GM12878 (cell line): ENCODE results near the gene FGF1. TPM values are rescaled to one million over a fixed set of nuclear protein-coding genes. Genes with fewer than 3 reads are reported as not detected.

Experiments used
- ATAC-seq: fragments of 200-7000 bp; cut with Tn5 transposase; 3 replicates; pipeline ENCODE4 v1.9.1; 2020; ENCODE audit warnings: mild to moderate bottlenecking, moderate library complexity
- BruUV-seq: library from RNA; stranded (reverse); fragments of 400-500 nt; replicated peaks from 2 replicates; lab custom pipeline; 2021; lab: Mats Ljungman, UMichigan
- CTCF ChIA-PET: fragments of 300-600 bp; sonication (Branson Sonifier 250); formaldehyde crosslinking; extraction: SDS; loops from one replicate; lab custom pipeline; 2021; ENCODE audit warnings: inconsistent platforms; lab: Yijun Ruan, JAX
- POLR2A ChIA-PET: fragments of 350-600 bp; formaldehyde crosslinking; extraction: SDS; loops from one replicate; lab custom pipeline; 2021; ENCODE audit warnings: inconsistent platforms; lab: Charles Lee
- RAD21 ChIA-PET: fragments of 300-600 bp; sonication (Branson Sonifier 250); formaldehyde crosslinking; loops from one replicate; lab custom pipeline; 2023; ENCODE audit warnings: antibody characterized with exemption; ENCODE audit not compliant: unreplicated experiment; lab: Charles Lee
- SMC1A ChIA-PET: fragments of 300-600 bp; sonication (Branson Sonifier 250); formaldehyde crosslinking; loops from one replicate; lab custom pipeline; 2023; ENCODE audit not compliant: unreplicated experiment, uncharacterized antibody; lab: Charles Lee
- DNase-seq: peaks from one replicate; pipeline ENCODE4 v3.0.0-alpha.2; 2011; ENCODE audit warnings: low read depth, low spot score
- FAIRE-seq: peaks from 3 replicates; lab custom pipeline; 2011; peaks lifted over from hg19 to GRCh38; lab: Jason Lieb, UNC
- H2AFZ ChIP-seq: 2 replicates; pipeline ENCODE4 v1.6.0; 2011; ENCODE audit warnings: low read depth, low read length, control low read depth; ENCODE audit not compliant: control insufficient read depth
- H3K27ac ChIP-seq: 2 replicates; pipeline ENCODE4 v1.5.1; 2011; ENCODE audit warnings: control low read depth; ENCODE audit not compliant: control insufficient read depth, insufficient read depth
- H3K27me3 ChIP-seq, 2 experiments: replicated peaks in 1 of 2; 2 replicates each; pipeline versions ENCODE4 v1.6.0 to v1.6.1; 2011; ENCODE audit warnings: low read length in 1 of 2; ENCODE audit not compliant: control insufficient read depth in 2 of 2, insufficient read depth in 2 of 2
- H3K36me3 ChIP-seq, 2 experiments: 2 replicates each; pipeline ENCODE4 v1.5.1; 2011; ENCODE audit warnings: low read length in 1 of 2; ENCODE audit not compliant: control insufficient read depth in 2 of 2, insufficient read depth in 2 of 2
- H3K4me1 ChIP-seq: 2 replicates; pipeline ENCODE4 v1.6.1; 2011; ENCODE audit warnings: mild to moderate bottlenecking, low read length, moderate library complexity, mixed read lengths; ENCODE audit not compliant: control insufficient read depth, insufficient read depth
- H3K4me2 ChIP-seq: 2 replicates; pipeline ENCODE4 v1.6.0; 2011; ENCODE audit warnings: control low read depth; ENCODE audit not compliant: control insufficient read depth, insufficient read depth
- H3K4me3 ChIP-seq: fragments of 200-600 bp; sonication (generic); 2 replicates; pipeline ENCODE4 v1.5.1; 2016
- H3K79me2 ChIP-seq: 2 replicates; pipeline ENCODE4 v1.6.0; 2011; ENCODE audit warnings: low read length; ENCODE audit not compliant: control insufficient read depth, insufficient read depth
- H3K9ac ChIP-seq: 2 replicates; pipeline ENCODE4 v1.8.0; 2011; ENCODE audit warnings: low read length, control low read depth, mixed read lengths; ENCODE audit not compliant: control insufficient read depth, insufficient read depth
- H3K9me3 ChIP-seq: replicated peaks from 3 replicates; pipeline ENCODE4 v1.5.1; 2011; ENCODE audit warnings: mild to moderate bottlenecking, low read length; ENCODE audit not compliant: control insufficient read depth, insufficient read depth
- H4K20me1 ChIP-seq: 2 replicates; pipeline ENCODE4 v1.6.0; 2011; ENCODE audit not compliant: control insufficient read depth, insufficient read depth
- BHLHE40 ChIP-seq, 2 experiments: fragments of 450-650 bp in 1 of 2; IDR thresholded peaks; 2 replicates each; pipeline ENCODE4 v1.6.1; 2011 to 2017; ENCODE audit warnings: low read depth in 2 of 2, borderline replicate concordance in 1 of 2, improper control_type of control experiment in 1 of 2, low read length in 1 of 2, mild to moderate bottlenecking in 1 of 2
- CBFB ChIP-seq: IDR thresholded peaks from 2 replicates; pipeline ENCODE4 v1.6.1; 2016; ENCODE audit warnings: antibody characterized with exemption, low read depth
- EP300 ChIP-seq, 2 experiments: fragments of 150-350 bp in 1 of 2; IDR thresholded peaks; 2 replicates each; pipeline ENCODE4 v1.6.1; 2011 to 2012; ENCODE audit warnings: low read depth in 2 of 2, low read length in 2 of 2, borderline replicate concordance in 1 of 2, improper control_type of control experiment in 1 of 2, inconsistent platforms in 1 of 2; ENCODE audit not compliant: control insufficient read depth in 1 of 2
- FOXM1 ChIP-seq: IDR thresholded peaks from 2 replicates; pipeline ENCODE4 v1.6.1; 2012; ENCODE audit warnings: low read depth, mild to moderate bottlenecking, inconsistent platforms, low read length, moderate library complexity
- HDAC6 ChIP-seq: fragments of 200-600 bp; sonication (generic); IDR thresholded peaks from one replicate; pipeline ENCODE4 v1.8.0; 2017; ENCODE audit warnings: antibody characterized with exemption; ENCODE audit not compliant: unreplicated experiment
- JUND ChIP-seq: IDR thresholded peaks from 2 replicates; pipeline ENCODE4 v1.6.1; 2012; ENCODE audit warnings: low read depth, mild to moderate bottlenecking, low read length, improper control_type of control experiment, moderate library complexity
- MEF2A ChIP-seq: IDR thresholded peaks from 2 replicates; pipeline ENCODE4 v1.6.1; 2011; ENCODE audit warnings: low read depth, mild to moderate bottlenecking, low read length, moderate library complexity; ENCODE audit not compliant: insufficient read depth
- MXI1 ChIP-seq: fragments of 150-350 bp; IDR thresholded peaks from 2 replicates; pipeline ENCODE4 v1.6.1; 2011; ENCODE audit warnings: low read depth, mild to moderate bottlenecking, inconsistent platforms, low read length, improper control_type of control experiment
- NBN ChIP-seq: fragments of 450-650 bp; IDR thresholded peaks from 2 replicates; pipeline ENCODE4 v1.6.1; 2016
- SMARCA5 ChIP-seq: fragments of 450-650 bp; IDR thresholded peaks from 2 replicates; pipeline ENCODE4 v1.6.1; 2017; ENCODE audit warnings: mild to moderate bottlenecking
- SRF ChIP-seq, 2 experiments: IDR thresholded peaks; 2 replicates each; pipeline ENCODE4 v1.6.1; 2011; ENCODE audit warnings: low read depth in 2 of 2, low read length in 2 of 2, mild to moderate bottlenecking in 1 of 2, moderate library complexity in 1 of 2
- SUPT20H ChIP-seq: IDR thresholded peaks from 2 replicates; pipeline ENCODE4 v1.6.1; 2011; ENCODE audit warnings: low read depth, mild to moderate bottlenecking, low read length, moderate library complexity, borderline replicate concordance; ENCODE audit not compliant: control insufficient read depth
- WGBS: methylation state at CpG from one replicate; pipeline ENCODE4 v1.1.6; 2016; ENCODE audit warnings: low lambda C conversion rate; ENCODE audit not compliant: insufficient replicate concordance, insufficient coverage; ENCODE audit errors: missing lambda C conversion rate; 5-methylcytosine and 5-hydroxymethylcytosine counted together
- in situ Hi-C: fragments of 300-500 bp; cut with MboI; formaldehyde crosslinking; loops from 9 replicates; pipeline ENCODE4 v1.14.3; 2018; ENCODE audit warnings: mixed read lengths
- intact Hi-C: fragments of 100-400 bp; cut with micrococcal nuclease; formaldehyde crosslinking; loops from one replicate; pipeline ENCODE4 v1.14.2; 2022; ENCODE audit not compliant: unreplicated experiment
- polyA plus RNA-seq, 11 experiments: library from polyadenylated mRNA; depleted of rRNA in 4 of 11; unstranded in 6 of 11; stranded (reverse) in 5 of 11; fragments of >200 nt; fragmentation: Nextera tagmentation in 4 of 11; fragmentation: Illumina TruSeq in 1 of 11; extraction: Ambion mirVana in 4 of 11; extraction: Trizol in 1 of 11; gene quantifications; 1 replicate in 1 of 11; 2 replicates in 10 of 11; pipeline versions ENCODE4 v1.2.1 to v1.2.3, GENCODE V29; 2011 to 2016; ENCODE audit warnings: inconsistent platforms in 2 of 11, missing spikeins in 2 of 11, low read depth in 1 of 11
- total RNA-seq, 4 experiments: library from RNA; depleted of rRNA in 3 of 4; stranded (reverse); fragments of >200 nt in 3 of 4; fragmentation: Illumina TruSeq in 1 of 4; extraction: Trizol in 1 of 4; gene quantifications; 2 replicates each; pipeline versions ENCODE4 v1.2.1 to v1.2.3, GENCODE V29; 2013 to 2021

The FGF1 gene
- total and polyA plus RNA-seq, 10 of the 15 experiments (the other 5 are each of a cell fraction or from before 2014, with no cell fraction given) = not detected

- Histone ChIP-seq H3K4me2 (no peak overlapping the region), H3K36me3 (no peaks in the 10 kb centered on the region), H3K4me1 (no peaks in the 10 kb centered on the region), H3K79me2 (no peaks in the 10 kb centered on the region), H2AFZ (no peak overlapping the region), H3K4me3 (no peak overlapping the region), H4K20me1 (no peaks in the 10 kb centered on the region), H3K9ac (no peak overlapping the region), H3K9me3 (no peaks in the 10 kb centered on the region), H3K27ac (no peak overlapping the region), H3K27me3 (peaks cover 0 to 3% of the 10 kb centered on the region in 2 experiments; a peak in 2 of 4 replicates)
- WGBS = 35% methylated on average over 22 of the region's 22 CpGs
- ChIA-PET POLR2A (no interaction called here), SMC1A (no interaction called here), RAD21 (no interaction called here), CTCF (interaction anchor here (0.8 kb wide), 1 partner anchor 48 kb away, joined by 5 read pairs; no protein-coding TSS in a partner anchor)
- DNase-seq (no peak), ATAC-seq (no peak), FAIRE-seq (no peak)
- no peak for TF ChIP-seq MEF2A
- intact Hi-C loops = no loop called here
- no TSS peak for BruUV-seq
- in situ Hi-C loops = no loop called here
Measured at GRCh38 chr5:142674531-142675469, 11.1 kb downstream of the FGF1 start.

DNA sequence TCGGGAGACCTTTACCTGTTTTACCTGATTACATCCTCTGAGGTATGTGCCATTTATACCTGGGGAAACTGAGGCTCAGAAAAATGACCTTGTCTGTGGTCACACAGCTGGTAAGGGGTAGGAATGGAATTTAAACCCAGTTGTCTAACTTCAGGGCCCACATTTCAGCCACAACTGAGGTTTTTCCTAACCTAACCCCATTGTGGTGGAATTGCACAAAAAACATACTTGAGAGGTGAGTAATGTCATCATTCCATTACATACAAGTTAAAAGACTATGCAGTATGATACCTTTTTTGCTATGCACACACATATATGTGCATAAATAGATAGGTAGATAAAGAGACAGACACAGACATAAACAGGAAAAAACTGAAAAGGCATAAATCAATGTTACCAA, 14.1 kb downstream of the FGF1 start:
- Histone ChIP-seq H3K4me1 (no peaks in the 10 kb centered on the region), H3K79me2 (no peaks in the 10 kb centered on the region), H3K36me3 (no peaks in the 10 kb centered on the region), H3K4me3 (no peak overlapping the region), H2AFZ (no peak overlapping the region)
- 14% methylated on average over 1 of the region's 1 CpG for WGBS
- BruUV-seq = no TSS peak
- DNase-seq (no peak), ATAC-seq (no peak), FAIRE-seq (no peak)
- CTCF ChIA-PET = interaction anchor here (1.0 kb wide), 1 partner anchor 27 kb away, joined by 3 read pairs; no protein-coding TSS in a partner anchor
- TF ChIP-seq HDAC6 = no peak
- TF ChIP-seq BHLHE40 (IDR thresholded peaks at IDR 0.05; ENCODE audit: borderline replicate concordance in 1 of 2, low read depth in 2 of 2, low read length in 1 of 2) = no peak
- no peak for TF ChIP-seq EP300 (IDR thresholded peaks at IDR 0.05; ENCODE audit: borderline replicate concordance in 1 of 2, control insufficient read depth in 1 of 2, low read depth in 2 of 2, low read length in 2 of 2)
- no peak for TF ChIP-seq SRF (IDR thresholded peaks at IDR 0.05; ENCODE audit: low read depth in 2 of 2, low read length in 2 of 2)
- no peak for TF ChIP-seq SMARCA5
- no peak for TF ChIP-seq CBFB
- no peak for TF ChIP-seq MXI1
- TF ChIP-seq JUND = no peak
- no peak for TF ChIP-seq NBN
- TF ChIP-seq FOXM1 = no peak
- no peak for TF ChIP-seq SUPT20H
- TF ChIP-seq, all 136 proteins: peak for 0
- in situ Hi-C loops = no loop called here
- Histone ChIP-seq H3K4me2 (no peak overlapping the region), H3K9ac (no peak overlapping the region), H3K27ac (no peak overlapping the region), H3K9me3 (no peaks in the 10 kb centered on the region), H3K27me3 (peaks cover 0 to 2% of the 10 kb centered on the region in 2 experiments; a peak in 2 of 4 replicates), H4K20me1 (no peaks in the 10 kb centered on the region)
- SMC1A ChIA-PET = interaction anchor here (0.6 kb wide), 1 partner anchor 49 kb away, joined by 3 read pairs; no protein-coding TSS in a partner anchor
- intact Hi-C loops = no loop called here
- POLR2A ChIA-PET = no interaction called here
- RAD21 ChIA-PET = no interaction called here
